Natural killer cell (primary cell): ENCODE results near the gene TSC1. TPM values are rescaled to one million over a fixed set of nuclear protein-coding genes. Genes with fewer than 3 reads are reported as not detected.

Experiments used
- ATAC-seq, 3 donors: fragments of 150-1000 bp in 2 of 3; fragments of 200-7000 bp in 1 of 3; cut with Tn5 transposase; 1 replicate in 1 of 3; 2 replicates in 2 of 3; pipeline ENCODE4 v1.10.0; 2021; ENCODE audit warnings: mild to moderate bottlenecking in 2 of 3, moderate library complexity in 2 of 3
- DNase-seq, 2 donors: peaks; one replicate each; pipeline versions ENCODE4 v3.0.0 to v3.0.0-alpha.2; 2013 to 2021; ENCODE audit warnings: mixed read lengths in 1 of 2
- H3K27ac ChIP-seq: one replicate; pipeline ENCODE4 v1.5.1; 2013; ENCODE audit warnings: mild to moderate bottlenecking, low read length
- H3K27me3 ChIP-seq: one replicate; pipeline ENCODE4 v1.6.1; 2013; ENCODE audit warnings: low read length; ENCODE audit not compliant: control insufficient read depth, insufficient read depth
- H3K36me3 ChIP-seq: one replicate; pipeline ENCODE4 v1.6.1; 2013; ENCODE audit warnings: low read length; ENCODE audit not compliant: control insufficient read depth, insufficient read depth
- H3K4me1 ChIP-seq: one replicate; pipeline ENCODE4 v1.6.1; 2013; ENCODE audit warnings: low read length; ENCODE audit not compliant: control insufficient read depth, insufficient read depth
- H3K4me3 ChIP-seq: one replicate; pipeline ENCODE4 v1.5.1; 2013; ENCODE audit warnings: low read length
- H3K9me3 ChIP-seq: one replicate; pipeline ENCODE4 v1.6.1; 2013; ENCODE audit warnings: low read length; ENCODE audit not compliant: control insufficient read depth, insufficient read depth
- H3K27ac Mint-ChIP-seq, 2 donors: one replicate each; pipeline ENCODE4 v1.8.0; 2022; ENCODE audit warnings: mild to moderate bottlenecking in 2 of 2, mixed read lengths in 2 of 2, moderate library complexity in 1 of 2
- H3K27me3 Mint-ChIP-seq, 2 donors: one replicate each; pipeline ENCODE4 v1.8.0; 2022; ENCODE audit warnings: low read depth in 2 of 2, mixed read lengths in 2 of 2
- H3K36me3 Mint-ChIP-seq: one replicate; pipeline ENCODE4 v1.8.0; 2022; ENCODE audit warnings: mixed read lengths
- H3K4me1 Mint-ChIP-seq, 2 donors: one replicate each; pipeline ENCODE4 v1.8.0; 2022; ENCODE audit warnings: mixed read lengths in 2 of 2
- H3K4me3 Mint-ChIP-seq: one replicate; pipeline ENCODE4 v1.8.0; 2022; ENCODE audit warnings: mild to moderate bottlenecking, moderate library complexity, mixed read lengths
- H3K9me3 Mint-ChIP-seq, 2 donors: one replicate each; pipeline ENCODE4 v1.8.0; 2022; ENCODE audit warnings: mixed read lengths in 2 of 2
- CTCF ChIP-seq: fragments of 200-600 bp; IDR thresholded peaks from one replicate; pipeline ENCODE4 v1.8.0; 2022; ENCODE audit warnings: antibody characterized with exemption
- WGBS: methylation state at CpG from one replicate; pipeline ENCODE4 v1.1.7; 2013; ENCODE audit warnings: missing lambda C conversion rate; ENCODE audit not compliant: insufficient coverage; 5-methylcytosine and 5-hydroxymethylcytosine counted together
- intact Hi-C: fragments of 100-400 bp; cut with micrococcal nuclease; formaldehyde crosslinking; loops from one replicate; pipeline ENCODE4 v1.14.2; 2022
- total RNA-seq, 4 donors: library from RNA; stranded (reverse); fragments of 120-200 nt in 1 of 4; gene quantifications; one replicate each; pipeline versions ENCODE4 v1.2.3 to v1.2.4, GENCODE V29; 2013 to 2022

The TSC1 gene
- total RNA-seq, 3 donors from 2014 or later (not counting 1 experiment from before 2014, with no cell fraction given) = 58.0 to 73.5 (median 63.3) TPM

GRCh38 chr9:132985489-132985888 is 41.1 kb upstream of the TSC1 start:
- DNase-seq = no peak
- Histone ChIP-seq H3K36me3 (no peaks in the 10 kb centered on the region), H3K4me1 (peaks cover 49% of the 10 kb centered on the region), H3K9me3 (no peaks in the 10 kb centered on the region), H3K27me3 (no peaks in the 10 kb centered on the region), H3K27ac (no peak overlapping the region), H3K4me3 (no peak overlapping the region)
- no peak overlapping the region for H3K27ac Mint-ChIP-seq
- no peaks in the 10 kb centered on the region for H3K9me3 Mint-ChIP-seq
- H3K4me3 Mint-ChIP-seq = no peak overlapping the region
- WGBS = 72% methylated on average over 8 of the region's 8 CpGs
- no peaks in the 10 kb centered on the region for H3K36me3 Mint-ChIP-seq
- H3K27me3 Mint-ChIP-seq = peaks cover 0 to 2% of the 10 kb centered on the region in 2 donors
- intact Hi-C loops = no loop called here
- no peak for TF ChIP-seq CTCF
- peaks cover 39 to 49% of the 10 kb centered on the region in 2 donors for H3K4me1 Mint-ChIP-seq
- no peak for ATAC-seq

- Histone ChIP-seq H3K4me1 (peaks cover 47% of the 10 kb centered on the region), H3K9me3 (no peaks in the 10 kb centered on the region), H3K27me3 (no peaks in the 10 kb centered on the region), H3K36me3 (no peaks in the 10 kb centered on the region), H3K27ac (no peak overlapping the region), H3K4me3 (no peak overlapping the region)
- Mint-ChIP-seq H3K9me3 (no peaks in the 10 kb centered on the region), H3K4me3 (no peak overlapping the region), H3K4me1 (peaks cover 34 to 44% of the 10 kb centered on the region in 2 donors), H3K27me3 (peaks cover 0 to 3% of the 10 kb centered on the region in 2 donors), H3K36me3 (no peaks in the 10 kb centered on the region), H3K27ac (no peak overlapping the region)
- intact Hi-C loops = no loop called here
- 80% methylated on average over 4 of the region's 4 CpGs for WGBS
- ATAC-seq = no peak
- TF ChIP-seq CTCF = no peak
- no peak for DNase-seq
These were observed 40.6 kb upstream of the TSC1 start for GRCh38 chr9:132985071-132985350.

- peaks cover 5% of the 10 kb centered on the region for H3K27me3 ChIP-seq
- Mint-ChIP-seq H3K4me3 (no peak overlapping the region), H3K27me3 (peaks cover 6 to 8% of the 10 kb centered on the region in 2 donors)
These were observed 40.0 kb upstream of the TSC1 start for GRCh38 chr9:132984202-132985070.

More at GRCh38 chr9:132984202-132985070, 40.0 kb upstream of the TSC1 start:
- H3K9me3 Mint-ChIP-seq = no peaks in the 10 kb centered on the region
- 56% methylated on average over 20 of the region's 20 CpGs for WGBS
- H3K36me3 Mint-ChIP-seq = no peaks in the 10 kb centered on the region
- Histone ChIP-seq H3K27ac (no peak overlapping the region), H3K4me3 (no peak overlapping the region), H3K9me3 (no peaks in the 10 kb centered on the region), H3K4me1 (peaks cover 42% of the 10 kb centered on the region), H3K36me3 (no peaks in the 10 kb centered on the region)
- intact Hi-C loops = no loop called here
- no peak for DNase-seq
- no peak for TF ChIP-seq CTCF
- ATAC-seq = no peak
- H3K4me1 Mint-ChIP-seq = peaks cover 28 to 38% of the 10 kb centered on the region in 2 donors
- no peak overlapping the region for H3K27ac Mint-ChIP-seq
